Activated CD4-positive, alpha-beta T cell treated with anti-CD3 and anti-CD28 coated beads for 36 hours (primary cell): ENCODE results near the gene SH3BGRL2. TPM values are rescaled to one million over a fixed set of nuclear protein-coding genes. Genes with fewer than 3 reads are reported as not detected.

ENCODE experiments used
- ATAC-seq: fragments of 200-7000 bp; cut with Tn5 transposase; one replicate; pipeline ENCODE4 v1.10.0; 2021; ENCODE audit warnings: mild to moderate bottlenecking, moderate library complexity
- CTCF ChIA-PET: fragments of 350-600 bp; sonication (Branson Sonifier 250); formaldehyde crosslinking; loops from one replicate; lab custom pipeline; 2021; ENCODE audit warnings: antibody characterized with exemption; lab: Charles Lee
- POLR2A ChIA-PET: fragments of 350-600 bp; sonication (Branson Sonifier 250); formaldehyde crosslinking; loops from one replicate; lab custom pipeline; 2021; ENCODE audit warnings: antibody characterized with exemption, inconsistent platforms; lab: Charles Lee
- DNase-seq: peaks from one replicate; pipeline ENCODE4 v3.0.0-alpha.2; 2020
- H3K27ac Mint-ChIP-seq: one replicate; pipeline ENCODE4 v1.8.0; 2021; ENCODE audit warnings: mixed read lengths
- H3K27me3 Mint-ChIP-seq: one replicate; pipeline ENCODE4 v1.8.0; 2021; ENCODE audit warnings: mixed read lengths
- H3K36me3 Mint-ChIP-seq: one replicate; pipeline ENCODE4 v1.8.0; 2021; ENCODE audit warnings: low read depth, mixed read lengths
- H3K4me1 Mint-ChIP-seq: one replicate; pipeline ENCODE4 v1.8.0; 2021; ENCODE audit warnings: mixed read lengths
- H3K4me3 Mint-ChIP-seq: one replicate; pipeline ENCODE4 v1.8.0; 2021; ENCODE audit warnings: mild to moderate bottlenecking, moderate library complexity, mixed read lengths
- H3K9me3 Mint-ChIP-seq: one replicate; pipeline ENCODE4 v1.8.0; 2021; ENCODE audit warnings: low read depth, mixed read lengths
- intact Hi-C, 2 experiments: fragments of 100-400 bp; cut with DNase I in 1 of 2; cut with micrococcal nuclease in 1 of 2; formaldehyde crosslinking; loops; one replicate each; pipeline versions ENCODE4 v1.14.2 to v1.15.1; 2022 to 2024; cut with DNase I, micrococcal nuclease
- total RNA-seq, 2 experiments: library from RNA; stranded (reverse); gene quantifications; one replicate each; pipeline ENCODE4 v1.2.3, GENCODE V29; 2021

The SH3BGRL2 gene
- total RNA-seq, 2 experiments from 2014 or later, result 0.40 to 0.43 TPM

DNA sequence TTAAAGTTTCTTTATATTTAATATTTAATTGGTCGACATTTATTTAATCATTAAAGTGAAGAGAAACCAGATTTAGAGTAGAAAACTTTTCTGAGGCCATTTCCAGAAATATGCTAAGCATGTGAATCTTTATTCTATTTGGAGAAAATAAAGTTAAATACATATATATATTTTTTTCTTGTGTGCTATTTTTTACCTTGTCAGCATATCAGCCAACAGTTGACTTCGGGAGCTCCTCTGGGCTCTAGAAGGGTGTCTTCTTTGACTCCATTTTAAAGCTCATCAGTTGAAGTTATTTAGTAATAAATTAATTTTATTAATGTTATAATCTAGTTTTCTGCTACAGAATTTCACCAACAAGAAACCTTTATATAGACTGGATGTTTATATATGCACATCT is 73.1 kb downstream of the SH3BGRL2 start:
- Mint-ChIP-seq H3K27me3 (peaks cover 2% of the 10 kb centered on the region), H3K4me1 (peaks cover 11% of the 10 kb centered on the region), H3K9me3 (no peaks in the 10 kb centered on the region), H3K36me3 (no peaks in the 10 kb centered on the region), H3K27ac (no peak overlapping the region), H3K4me3 (no peak overlapping the region)
- ChIA-PET CTCF (interaction anchor here (0.7 kb wide), 1 partner anchor 54 kb away, joined by 3 read pairs; no protein-coding TSS in a partner anchor), POLR2A (no interaction called here)
- ATAC-seq, result no peak
- no peak for DNase-seq
- intact Hi-C loops, result no loop called here

GRCh38 chr6:79705456-79705995 is 74.4 kb downstream of the SH3BGRL2 start:
- peaks cover 2% of the 10 kb centered on the region for H3K27me3 Mint-ChIP-seq
- CTCF ChIA-PET, result interaction anchor here (0.9 kb wide), 1 partner anchor 9 kb away, joined by 3 read pairs; no protein-coding TSS in a partner anchor
- ATAC-seq (no peak), DNase-seq (no peak)
- no peak overlapping the region for H3K4me3 Mint-ChIP-seq
- H3K9me3 Mint-ChIP-seq, result no peaks in the 10 kb centered on the region
- H3K36me3 Mint-ChIP-seq, result no peaks in the 10 kb centered on the region
- no peak overlapping the region for H3K27ac Mint-ChIP-seq
- intact Hi-C loops, result no loop called here
- H3K4me1 Mint-ChIP-seq, result peaks cover 11% of the 10 kb centered on the region
- POLR2A ChIA-PET, result no interaction called here

- DNase-seq (no peak), ATAC-seq (no peak)
- Mint-ChIP-seq H3K27ac (no peak overlapping the region), H3K4me3 (no peak overlapping the region), H3K4me1 (peaks cover 11% of the 10 kb centered on the region), H3K27me3 (peaks cover 2% of the 10 kb centered on the region), H3K36me3 (no peaks in the 10 kb centered on the region), H3K9me3 (no peaks in the 10 kb centered on the region)
- CTCF ChIA-PET, result interaction anchor here (0.9 kb wide), 1 partner anchor 8 kb away, joined by 3 read pairs; no protein-coding TSS in a partner anchor
- POLR2A ChIA-PET, result interaction anchor here (0.7 kb wide), 1 partner anchor 826 kb away, joined by 3 read pairs; no protein-coding TSS in a partner anchor
- intact Hi-C loops, result no loop called here
Observed at GRCh38 chr6:79706527-79706926, 75.4 kb downstream of the SH3BGRL2 start.

DNA sequence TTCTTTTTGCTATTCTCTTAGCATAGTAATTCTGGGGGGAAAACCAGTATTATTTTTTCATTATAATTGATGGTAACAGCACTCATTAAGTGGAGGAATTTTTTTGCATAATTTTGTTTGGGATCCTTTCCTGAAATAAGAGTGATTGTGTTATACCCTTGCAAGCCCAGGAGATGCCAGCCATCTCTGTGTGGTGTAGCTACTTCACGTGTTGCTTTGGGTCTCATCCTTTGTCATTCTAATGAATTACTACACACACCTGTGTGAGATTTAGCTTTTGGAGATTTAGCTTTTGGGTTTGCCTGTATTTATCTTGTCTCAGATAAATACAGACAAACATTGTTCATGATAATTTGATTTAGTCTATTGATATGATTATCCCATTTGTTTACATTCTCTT is 76.5 kb downstream of the SH3BGRL2 start:
- no peaks in the 10 kb centered on the region for H3K36me3 Mint-ChIP-seq
- H3K4me1 Mint-ChIP-seq, result peaks cover 9% of the 10 kb centered on the region
- no peaks in the 10 kb centered on the region for H3K9me3 Mint-ChIP-seq
- DNase-seq, result no peak
- CTCF ChIA-PET, result no interaction called here
- no peak overlapping the region for H3K27ac Mint-ChIP-seq
- peaks cover 2% of the 10 kb centered on the region for H3K27me3 Mint-ChIP-seq
- POLR2A ChIA-PET, result no interaction called here
- H3K4me3 Mint-ChIP-seq, result no peak overlapping the region
- intact Hi-C loops, result no loop called here
- ATAC-seq, result no peak

DNA sequence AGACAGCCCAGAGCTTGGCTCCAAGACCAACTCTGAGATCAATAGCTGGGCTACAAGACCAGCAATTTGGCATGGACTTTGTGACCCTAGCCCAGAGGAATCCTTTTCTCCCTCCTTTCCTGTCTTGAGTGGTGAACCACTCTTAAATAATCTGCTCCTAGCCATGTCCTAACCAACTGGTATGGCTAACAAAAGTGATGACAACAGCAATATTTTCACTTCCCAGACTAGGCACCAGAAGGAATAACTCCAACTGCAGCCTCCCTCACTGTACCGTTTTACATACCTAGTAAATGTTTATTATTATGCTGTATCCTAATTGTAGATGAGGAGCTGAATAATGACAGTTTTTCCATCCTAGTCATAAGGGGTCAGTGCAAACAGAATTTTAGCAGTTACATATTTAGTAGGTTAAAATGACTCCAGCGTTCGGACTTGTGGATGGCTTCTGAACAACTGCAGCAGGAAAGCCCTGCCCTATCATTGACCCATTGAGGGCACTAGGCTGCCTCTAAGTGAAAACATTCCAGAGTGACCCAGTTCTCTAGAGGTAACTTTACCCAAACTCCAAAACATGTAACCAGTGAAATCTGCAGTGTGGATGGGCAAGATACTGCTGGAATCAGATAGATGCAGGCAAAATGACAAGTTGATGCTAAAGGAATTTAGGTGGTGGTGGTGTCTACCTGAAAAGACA is 77.1 kb downstream of the SH3BGRL2 start:
- H3K9me3 Mint-ChIP-seq, result no peaks in the 10 kb centered on the region
- H3K36me3 Mint-ChIP-seq, result no peaks in the 10 kb centered on the region
- peaks cover 6% of the 10 kb centered on the region for H3K27me3 Mint-ChIP-seq
- ChIA-PET CTCF (no interaction called here), POLR2A (no interaction called here)
- intact Hi-C loops, result no loop called here
- no peak for ATAC-seq
- no peak overlapping the region for H3K27ac Mint-ChIP-seq
- peaks cover 4% of the 10 kb centered on the region for H3K4me1 Mint-ChIP-seq
- H3K4me3 Mint-ChIP-seq, result no peak overlapping the region
- no peak for DNase-seq

- H3K4me1 Mint-ChIP-seq, result no peaks in the 10 kb centered on the region
Observed at GRCh38 chr6:79710127-79710526, 79.0 kb downstream of the SH3BGRL2 start.

DNA sequence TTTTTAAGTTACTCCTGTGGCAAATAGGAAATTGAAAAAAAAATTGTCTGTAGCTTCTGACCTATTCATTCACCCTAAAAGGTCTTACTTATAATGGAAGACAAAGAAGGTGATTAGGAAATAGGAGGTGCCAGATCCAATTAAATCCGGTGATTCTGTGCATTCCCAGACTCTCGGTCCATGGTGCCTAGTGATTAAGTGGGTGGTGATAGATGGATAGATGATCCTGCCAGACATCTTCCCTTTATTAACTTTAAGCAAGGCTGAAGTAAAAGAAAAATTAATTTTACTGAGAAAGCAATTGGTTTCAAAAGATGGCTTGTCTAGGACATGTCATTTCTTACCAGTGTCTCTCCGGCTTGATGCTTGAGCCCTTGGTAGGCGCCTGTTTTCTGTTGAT is 80.0 kb downstream of the SH3BGRL2 start:
- DNase-seq (no peak), ATAC-seq (no peak)
- ChIA-PET POLR2A (no interaction called here), CTCF (interaction anchor here (0.6 to 1.9 kb wide), 6 partner anchors 8 to 441 kb away, joined by 3 to 4 read pairs (median 3); no protein-coding TSS in a partner anchor)
- Mint-ChIP-seq H3K9me3 (no peaks in the 10 kb centered on the region), H3K36me3 (no peaks in the 10 kb centered on the region), H3K27me3 (peaks cover 7% of the 10 kb centered on the region), H3K27ac (no peak overlapping the region), H3K4me3 (no peak overlapping the region), H3K4me1 (no peaks in the 10 kb centered on the region)
- intact Hi-C loops, result loop anchor here in 1 of 2 experiments (5.0 kb wide), 1 partner anchor 64 kb away; no protein-coding TSS in a partner anchor

More at GRCh38 chr6:79710127-79710526, 79.0 kb downstream of the SH3BGRL2 start:
- DNase-seq, result no peak
- no peaks in the 10 kb centered on the region for H3K36me3 Mint-ChIP-seq
- ChIA-PET CTCF (interaction anchor here (1.1 kb wide), 1 partner anchor 332 kb away, joined by 3 read pairs; no protein-coding TSS in a partner anchor), POLR2A (no interaction called here)
- H3K27me3 Mint-ChIP-seq, result peaks cover 9% of the 10 kb centered on the region
- intact Hi-C loops, result loop anchor here in 1 of 2 experiments (5.0 kb wide), 1 partner anchor 63 kb away; no protein-coding TSS in a partner anchor
- ATAC-seq, result no peak
- no peaks in the 10 kb centered on the region for H3K9me3 Mint-ChIP-seq
- H3K4me3 Mint-ChIP-seq, result no peak overlapping the region
- no peak overlapping the region for H3K27ac Mint-ChIP-seq

- Mint-ChIP-seq H3K9me3 (no peaks in the 10 kb centered on the region), H3K27ac (no peak overlapping the region), H3K27me3 (peaks cover 8% of the 10 kb centered on the region), H3K4me1 (no peaks in the 10 kb centered on the region), H3K36me3 (no peaks in the 10 kb centered on the region), H3K4me3 (no peak overlapping the region)
- ATAC-seq, result no peak
- POLR2A ChIA-PET, result no interaction called here
- intact Hi-C loops, result loop anchor here in 1 of 2 experiments (5.0 kb wide), 1 partner anchor 65 kb away; no protein-coding TSS in a partner anchor
- DNase-seq, result no peak
- CTCF ChIA-PET, result interaction anchor here (1.9 kb wide), 1 partner anchor 141 kb away, joined by 4 read pairs; no protein-coding TSS in a partner anchor
Observed at GRCh38 chr6:79712144-79712543, 81.0 kb downstream of the SH3BGRL2 start.

GRCh38 chr6:79712616-79713135 is 81.5 kb downstream of the SH3BGRL2 start:
- CTCF ChIA-PET, result interaction anchor here (0.7 to 1.9 kb wide), 3 partner anchors 25 to 467 kb away, joined by 3 to 4 read pairs (median 4); no protein-coding TSS in a partner anchor
- POLR2A ChIA-PET, result no interaction called here

GRCh38 chr6:79713701-79714322 is 82.7 kb downstream of the SH3BGRL2 start:
- Mint-ChIP-seq H3K27ac (no peak overlapping the region), H3K9me3 (no peaks in the 10 kb centered on the region), H3K4me1 (no peaks in the 10 kb centered on the region), H3K36me3 (no peaks in the 10 kb centered on the region), H3K27me3 (peaks cover 8% of the 10 kb centered on the region), H3K4me3 (no peak overlapping the region)
- ATAC-seq (peak; percentile 70), DNase-seq (peak; percentile 70)
- intact Hi-C loops, result loop anchor here (1.0 to 5.0 kb wide), 2 partner anchors 67 to 144 kb away; no protein-coding TSS in a partner anchor
- ChIA-PET CTCF (interaction anchor here (0.6 to 0.9 kb wide), 8 partner anchors 8 to 433 kb away, joined by 3 to 4 read pairs (median 4); no protein-coding TSS in a partner anchor), POLR2A (interaction anchor here (0.6 kb wide), 1 partner anchor 73 kb away, joined by 3 read pairs; no protein-coding TSS in a partner anchor)

More at GRCh38 chr6:79712616-79713135, 81.5 kb downstream of the SH3BGRL2 start:
- Mint-ChIP-seq H3K4me1 (no peaks in the 10 kb centered on the region), H3K27me3 (peaks cover 8% of the 10 kb centered on the region), H3K27ac (no peak overlapping the region), H3K4me3 (no peak overlapping the region), H3K9me3 (no peaks in the 10 kb centered on the region), H3K36me3 (no peaks in the 10 kb centered on the region)
- intact Hi-C loops, result loop anchor here (1.0 to 5.0 kb wide), 2 partner anchors 65 to 142 kb away; no protein-coding TSS in a partner anchor
- no peak for ATAC-seq
- no peak for DNase-seq

- no peaks in the 10 kb centered on the region for H3K36me3 Mint-ChIP-seq
- ChIA-PET CTCF (no interaction called here), POLR2A (no interaction called here)
- intact Hi-C loops, result no loop called here
- no peak overlapping the region for H3K27ac Mint-ChIP-seq
- no peak overlapping the region for H3K4me3 Mint-ChIP-seq
- ATAC-seq (no peak), DNase-seq (no peak)
- H3K9me3 Mint-ChIP-seq, result no peaks in the 10 kb centered on the region
- H3K27me3 Mint-ChIP-seq, result peaks cover 7% of the 10 kb centered on the region
- peaks cover 2% of the 10 kb centered on the region for H3K4me1 Mint-ChIP-seq
Observed at GRCh38 chr6:79717989-79718388, 86.9 kb downstream of the SH3BGRL2 start.
